Lower leg skin (tissue), 3 donors: ENCODE data around the gene ZNF343.

Experiments used
- POLR2A ChIP-seq, 2 donors: fragments of 450-650 bp; IDR thresholded peaks; one replicate each; pipeline ENCODE4 v1.6.1; 2016 to 2017; ENCODE audit warnings: antibody characterized with exemption in 2 of 2, mild to moderate bottlenecking in 1 of 2, moderate library complexity in 1 of 2
- TF ChIP-seq, protein P1 (sequence below), 3 donors: fragments of 450-650 bp; IDR thresholded peaks; one replicate each; pipeline ENCODE4 v1.5.1; 2016; ENCODE audit warnings: antibody characterized with exemption in 3 of 3, mild to moderate bottlenecking in 3 of 3, moderate library complexity in 2 of 3

DNA sequence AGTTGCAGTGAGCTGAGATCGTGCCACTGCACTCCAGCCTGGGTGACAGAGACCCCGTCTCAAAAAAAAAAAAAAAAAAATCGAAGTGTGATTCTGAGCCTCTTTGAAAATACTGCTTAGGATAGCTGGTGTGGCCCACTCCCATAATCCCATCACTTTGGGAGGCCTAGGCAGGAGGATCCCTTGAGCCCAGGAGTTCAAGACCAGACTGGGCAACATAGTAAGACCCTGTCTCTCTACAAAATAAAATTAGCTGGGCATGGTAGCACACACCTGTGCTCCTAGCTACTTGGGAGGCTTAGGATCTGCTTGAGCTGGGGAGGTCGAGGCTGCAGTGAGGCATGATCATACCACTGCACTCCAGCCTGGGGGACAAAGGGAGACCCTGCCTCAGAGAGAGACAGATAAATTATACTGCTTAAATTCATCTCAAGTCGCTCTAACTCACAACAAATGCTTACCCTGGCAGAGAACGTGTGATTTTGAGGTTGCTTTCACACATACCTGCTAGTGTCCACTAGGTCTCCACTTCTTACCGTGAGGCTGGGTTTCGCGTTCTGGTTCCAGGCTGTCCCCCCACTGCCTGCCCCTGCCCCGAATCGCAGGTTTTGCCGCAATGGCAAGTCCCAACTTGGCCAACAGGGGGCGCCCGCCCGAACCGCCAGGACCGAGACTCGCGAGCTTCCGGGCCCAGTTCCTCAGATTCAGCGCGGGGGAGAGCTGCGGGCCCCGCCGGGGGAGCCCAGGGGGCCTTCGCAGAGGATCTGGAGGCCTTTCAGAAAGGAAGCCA, 15.4 kb upstream of the ZNF343 start:
- no peak for TF ChIP-seq POLR2A (IDR thresholded peaks at IDR 0.05)
- TF ChIP-seq, protein P1, sequence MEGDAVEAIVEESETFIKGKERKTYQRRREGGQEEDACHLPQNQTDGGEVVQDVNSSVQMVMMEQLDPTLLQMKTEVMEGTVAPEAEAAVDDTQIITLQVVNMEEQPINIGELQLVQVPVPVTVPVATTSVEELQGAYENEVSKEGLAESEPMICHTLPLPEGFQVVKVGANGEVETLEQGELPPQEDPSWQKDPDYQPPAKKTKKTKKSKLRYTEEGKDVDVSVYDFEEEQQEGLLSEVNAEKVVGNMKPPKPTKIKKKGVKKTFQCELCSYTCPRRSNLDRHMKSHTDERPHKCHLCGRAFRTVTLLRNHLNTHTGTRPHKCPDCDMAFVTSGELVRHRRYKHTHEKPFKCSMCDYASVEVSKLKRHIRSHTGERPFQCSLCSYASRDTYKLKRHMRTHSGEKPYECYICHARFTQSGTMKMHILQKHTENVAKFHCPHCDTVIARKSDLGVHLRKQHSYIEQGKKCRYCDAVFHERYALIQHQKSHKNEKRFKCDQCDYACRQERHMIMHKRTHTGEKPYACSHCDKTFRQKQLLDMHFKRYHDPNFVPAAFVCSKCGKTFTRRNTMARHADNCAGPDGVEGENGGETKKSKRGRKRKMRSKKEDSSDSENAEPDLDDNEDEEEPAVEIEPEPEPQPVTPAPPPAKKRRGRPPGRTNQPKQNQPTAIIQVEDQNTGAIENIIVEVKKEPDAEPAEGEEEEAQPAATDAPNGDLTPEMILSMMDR (IDR thresholded peaks at IDR 0.05): peak in 1 of 3 donors; percentile 95
